ENCODE results near the gene SLIT3. TPM values are rescaled to one million over a fixed set of nuclear protein-coding genes. Genes with fewer than 3 reads are reported as not detected.

Gene SLIT3
- total RNA-seq, 1 donor from 2014 or later: under 0.01 TPM

- DNase-seq (ENCODE audit: low read depth in 2 of 2): no peak
Observed at GRCh38 chr5:168964182-168964581, 336.8 kb downstream of the SLIT3 start.

- no peak for DNase-seq (ENCODE audit: low read depth in 2 of 2)
Observed at GRCh38 chr5:168962306-168962705, 338.6 kb downstream of the SLIT3 start.

- no peak for DNase-seq (ENCODE audit: low read depth in 2 of 2)
Observed at GRCh38 chr5:168961681-168962080, 339.3 kb downstream of the SLIT3 start.

- no peak for DNase-seq (ENCODE audit: low read depth in 2 of 2)
Observed at GRCh38 chr5:168960497-168960896, 340.4 kb downstream of the SLIT3 start.

- DNase-seq (ENCODE audit: low read depth in 2 of 2): no peak
Observed at GRCh38 chr5:168953351-168953750, 347.6 kb downstream of the SLIT3 start.

- DNase-seq (ENCODE audit: low read depth in 2 of 2): no peak
Observed at GRCh38 chr5:168952196-168952595, 348.7 kb downstream of the SLIT3 start.

- no peak for DNase-seq (ENCODE audit: low read depth in 2 of 2)
Observed at GRCh38 chr5:168951769-168952168, 349.2 kb downstream of the SLIT3 start.

GRCh38 chr5:168951356-168951755, 349.6 kb downstream of the SLIT3 start:
- no peak for DNase-seq (ENCODE audit: low read depth in 2 of 2)

- no peak for DNase-seq (ENCODE audit: low read depth in 2 of 2)
Observed at GRCh38 chr5:168950241-168950951, 350.5 kb downstream of the SLIT3 start.

GRCh38 chr5:168948746-168949145, 352.2 kb downstream of the SLIT3 start:
- no peak for DNase-seq (ENCODE audit: low read depth in 2 of 2)

GRCh38 chr5:168947212-168947868, 353.6 kb downstream of the SLIT3 start:
- DNase-seq (ENCODE audit: low read depth in 2 of 2): peak; percentile 27 to 55

GRCh38 chr5:168946363-168946762, 354.6 kb downstream of the SLIT3 start:
- peak in 1 of 2 donors; percentile 64 for DNase-seq (ENCODE audit: low read depth in 2 of 2)

GRCh38 chr5:168944004-168944403, 356.9 kb downstream of the SLIT3 start:
- no peak for DNase-seq (ENCODE audit: low read depth in 2 of 2)

- no peak for DNase-seq (ENCODE audit: low read depth in 2 of 2)
Observed at GRCh38 chr5:168943091-168943884, 357.7 kb downstream of the SLIT3 start.

GRCh38 chr5:168941901-168942300, 359.0 kb downstream of the SLIT3 start:
- no peak for DNase-seq (ENCODE audit: low read depth in 2 of 2)

GRCh38 chr5:168940712-168941111, 360.2 kb downstream of the SLIT3 start:
- no peak for DNase-seq (ENCODE audit: low read depth in 2 of 2)

- DNase-seq (ENCODE audit: low read depth in 2 of 2): no peak
Observed at GRCh38 chr5:168939887-168940544, 360.9 kb downstream of the SLIT3 start.

GRCh38 chr5:168939156-168939800, 361.7 kb downstream of the SLIT3 start:
- DNase-seq (ENCODE audit: low read depth in 2 of 2): no peak

GRCh38 chr5:168936511-168936910, 364.4 kb downstream of the SLIT3 start:
- peak in 1 of 2 donors; percentile 82 for DNase-seq (ENCODE audit: low read depth in 2 of 2)

GRCh38 chr5:168935183-168935582, 365.8 kb downstream of the SLIT3 start:
- no peak for DNase-seq (ENCODE audit: low read depth in 2 of 2)

- DNase-seq (ENCODE audit: low read depth in 2 of 2): no peak
Observed at GRCh38 chr5:168934169-168934568, 366.8 kb downstream of the SLIT3 start.
